ENCODE results near the gene TRIP12. TPM values are rescaled to one million over a fixed set of nuclear protein-coding genes. Genes with fewer than 3 reads are reported as not detected.

Gene TRIP12
- total and polyA plus RNA-seq, 12 donors = 15.6 to 247 (median 198) TPM

- no peak for DNase-seq
- intact Hi-C loops (cut with DNase I) = no loop called here
- Histone ChIP-seq H3K4me3 (no peak overlapping the region), H3K4me1 (peaks cover 0 to 66% (median 28%) of the 10 kb centered on the region in 9 donors), H3K36me3 (peaks cover 0 to 63% (median 0%) of the 10 kb centered on the region in 9 donors), H3K27me3 (no peaks in the 10 kb centered on the region), H3K9me3 (no peaks in the 10 kb centered on the region), H3K27ac (no peak overlapping the region)
- 83 to 88% methylated on average over 2 of the region's 2 CpGs for WGBS, 2 donors
- no peak for TF ChIP-seq CTCF (IDR thresholded peaks at IDR 0.05)
- no peak for ATAC-seq
Measured at GRCh38 chr2:229868794-229869193, 53.0 kb downstream of the TRIP12 start.

- no peak for TF ChIP-seq CTCF (IDR thresholded peaks at IDR 0.05)
- H3K27me3 ChIP-seq = no peaks in the 10 kb centered on the region
- ATAC-seq (no peak), DNase-seq (no peak)
- H3K4me3 ChIP-seq = no peak overlapping the region
- peaks cover 0 to 48% (median 12%) of the 10 kb centered on the region in 9 donors for H3K4me1 ChIP-seq
- intact Hi-C loops (cut with DNase I) = no loop called here
- peaks cover 0 to 37% (median 0%) of the 10 kb centered on the region in 9 donors for H3K36me3 ChIP-seq
- no peaks in the 10 kb centered on the region for H3K9me3 ChIP-seq
- no peak overlapping the region for H3K27ac ChIP-seq
- 94 to 96% methylated on average over 2 of the region's 2 CpGs for WGBS, 2 donors
Measured at GRCh38 chr2:229865033-229865432, 56.8 kb downstream of the TRIP12 start.

- Histone ChIP-seq H3K36me3 (peaks cover 0 to 34% (median 12%) of the 10 kb centered on the region in 9 donors), H3K9me3 (no peaks in the 10 kb centered on the region), H3K4me1 (peaks cover 0 to 24% (median 3%) of the 10 kb centered on the region in 9 donors), H3K4me3 (no peak overlapping the region), H3K27ac (no peak overlapping the region), H3K27me3 (no peaks in the 10 kb centered on the region)
- no peak for TF ChIP-seq CTCF (IDR thresholded peaks at IDR 0.05)
- intact Hi-C loops (cut with DNase I) = no loop called here
- no peak for DNase-seq
- ATAC-seq = no peak
Measured at GRCh38 chr2:229861431-229861830, 60.4 kb downstream of the TRIP12 start.

- WGBS, 2 donors = 99 to 100% methylated on average over 1 of the region's 1 CpG
- Histone ChIP-seq H3K27me3 (no peaks in the 10 kb centered on the region), H3K4me1 (peaks cover 0 to 28% (median 8%) of the 10 kb centered on the region in 9 donors), H3K4me3 (no peak overlapping the region), H3K9me3 (no peaks in the 10 kb centered on the region), H3K27ac (no peak overlapping the region), H3K36me3 (peaks cover 0 to 45% (median 12%) of the 10 kb centered on the region in 9 donors)
- intact Hi-C loops (cut with DNase I) = no loop called here
- DNase-seq (no peak), ATAC-seq (no peak)
- TF ChIP-seq CTCF (IDR thresholded peaks at IDR 0.05) = no peak
Measured at GRCh38 chr2:229860334-229860733, 61.5 kb downstream of the TRIP12 start.
